Choroid plexus epithelial cell (primary cell): ENCODE measurements around the gene PRR7.

Experiments used
- DNase-seq: peaks from one replicate; pipeline ENCODE4 v3.0.0-alpha.2; 2010; ENCODE audit warnings: low read depth
- H3K4me3 ChIP-seq: 2 replicates; pipeline ENCODE4 v1.5.1; 2011; ENCODE audit warnings: low read depth, mild to moderate bottlenecking, control low read depth, low read length, moderate library complexity
- TF ChIP-seq, protein P1 (sequence below): conservative IDR thresholded peaks from 2 replicates; pipeline ENCODE4 v1.5.1; 2011; ENCODE audit warnings: low read depth, mild to moderate bottlenecking, control low read depth, inconsistent platforms, low read length, moderate library complexity

PRR7 gene

DNA sequence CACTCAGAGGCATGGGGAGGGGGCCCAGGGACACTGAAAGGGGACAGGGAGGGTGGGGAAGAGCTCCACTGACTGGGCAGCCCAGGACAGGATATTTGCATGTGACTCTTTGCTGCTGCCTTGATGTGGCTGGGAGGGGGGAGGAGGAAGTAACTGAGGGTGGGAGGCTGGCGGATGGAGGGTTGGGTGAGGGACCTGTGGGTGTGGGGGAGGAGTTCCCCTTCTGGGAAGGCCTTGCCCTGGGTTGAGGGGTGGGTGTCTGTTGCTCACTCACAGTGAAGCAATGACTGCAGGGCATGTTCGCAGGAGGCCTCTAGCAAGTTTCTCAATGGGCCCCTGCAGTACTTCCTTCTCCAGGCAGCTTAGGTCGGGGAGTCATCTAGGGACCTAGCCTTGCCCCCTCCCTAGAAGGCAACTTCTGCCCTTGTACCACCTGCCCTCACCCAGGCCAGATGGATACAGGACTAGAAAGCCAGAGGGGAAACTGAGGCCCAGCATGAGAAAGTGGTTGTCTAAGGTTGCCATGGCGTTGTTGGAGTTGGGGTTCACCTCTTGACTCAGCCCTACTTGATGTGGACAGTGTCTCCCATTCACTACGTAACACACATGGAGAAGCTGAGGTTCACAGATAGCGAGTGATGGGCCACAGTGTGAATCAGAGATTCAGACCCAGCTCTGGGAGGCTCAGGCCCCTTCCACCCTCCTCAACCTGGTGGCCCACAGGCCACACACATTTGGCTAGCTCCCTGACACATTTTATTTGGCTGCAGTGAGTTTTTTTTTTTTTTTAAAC, 17.2 kb upstream of the PRR7 start:
- no peak for DNase-seq
- no peak overlapping the region for H3K4me3 ChIP-seq
- TF ChIP-seq, protein P1, sequence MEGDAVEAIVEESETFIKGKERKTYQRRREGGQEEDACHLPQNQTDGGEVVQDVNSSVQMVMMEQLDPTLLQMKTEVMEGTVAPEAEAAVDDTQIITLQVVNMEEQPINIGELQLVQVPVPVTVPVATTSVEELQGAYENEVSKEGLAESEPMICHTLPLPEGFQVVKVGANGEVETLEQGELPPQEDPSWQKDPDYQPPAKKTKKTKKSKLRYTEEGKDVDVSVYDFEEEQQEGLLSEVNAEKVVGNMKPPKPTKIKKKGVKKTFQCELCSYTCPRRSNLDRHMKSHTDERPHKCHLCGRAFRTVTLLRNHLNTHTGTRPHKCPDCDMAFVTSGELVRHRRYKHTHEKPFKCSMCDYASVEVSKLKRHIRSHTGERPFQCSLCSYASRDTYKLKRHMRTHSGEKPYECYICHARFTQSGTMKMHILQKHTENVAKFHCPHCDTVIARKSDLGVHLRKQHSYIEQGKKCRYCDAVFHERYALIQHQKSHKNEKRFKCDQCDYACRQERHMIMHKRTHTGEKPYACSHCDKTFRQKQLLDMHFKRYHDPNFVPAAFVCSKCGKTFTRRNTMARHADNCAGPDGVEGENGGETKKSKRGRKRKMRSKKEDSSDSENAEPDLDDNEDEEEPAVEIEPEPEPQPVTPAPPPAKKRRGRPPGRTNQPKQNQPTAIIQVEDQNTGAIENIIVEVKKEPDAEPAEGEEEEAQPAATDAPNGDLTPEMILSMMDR = no peak

- TF ChIP-seq, protein P1 = no peak
- no peak overlapping the region for H3K4me3 ChIP-seq
- no peak for DNase-seq
Measured at GRCh38 chr5:177430140-177430951, 16.3 kb upstream of the PRR7 start.

DNA sequence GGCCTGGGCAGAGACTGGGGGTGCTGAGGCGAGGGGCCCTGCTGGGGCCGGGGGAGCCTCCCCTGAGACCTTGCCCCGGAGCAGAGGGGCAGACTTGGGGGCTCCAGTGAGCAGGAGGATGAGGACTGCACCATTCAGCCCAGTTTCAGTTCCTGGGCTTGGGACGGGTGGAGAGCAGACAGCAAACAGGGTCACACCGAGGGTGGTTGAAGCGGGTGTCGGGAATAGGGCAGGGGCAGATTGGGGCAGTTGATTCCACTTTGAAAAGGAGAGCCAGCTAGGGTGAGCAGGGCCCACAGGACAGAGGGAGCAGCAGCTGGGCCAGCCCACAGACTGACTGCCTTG, 15.7 kb upstream of the PRR7 start:
- no peak for DNase-seq
- TF ChIP-seq, protein P1 = no peak
- H3K4me3 ChIP-seq = no peak overlapping the region

- DNase-seq = no peak
- TF ChIP-seq, protein P1 = no peak
- no peak overlapping the region for H3K4me3 ChIP-seq
Measured at GRCh38 chr5:177431317-177432142, 15.1 kb upstream of the PRR7 start.

DNA sequence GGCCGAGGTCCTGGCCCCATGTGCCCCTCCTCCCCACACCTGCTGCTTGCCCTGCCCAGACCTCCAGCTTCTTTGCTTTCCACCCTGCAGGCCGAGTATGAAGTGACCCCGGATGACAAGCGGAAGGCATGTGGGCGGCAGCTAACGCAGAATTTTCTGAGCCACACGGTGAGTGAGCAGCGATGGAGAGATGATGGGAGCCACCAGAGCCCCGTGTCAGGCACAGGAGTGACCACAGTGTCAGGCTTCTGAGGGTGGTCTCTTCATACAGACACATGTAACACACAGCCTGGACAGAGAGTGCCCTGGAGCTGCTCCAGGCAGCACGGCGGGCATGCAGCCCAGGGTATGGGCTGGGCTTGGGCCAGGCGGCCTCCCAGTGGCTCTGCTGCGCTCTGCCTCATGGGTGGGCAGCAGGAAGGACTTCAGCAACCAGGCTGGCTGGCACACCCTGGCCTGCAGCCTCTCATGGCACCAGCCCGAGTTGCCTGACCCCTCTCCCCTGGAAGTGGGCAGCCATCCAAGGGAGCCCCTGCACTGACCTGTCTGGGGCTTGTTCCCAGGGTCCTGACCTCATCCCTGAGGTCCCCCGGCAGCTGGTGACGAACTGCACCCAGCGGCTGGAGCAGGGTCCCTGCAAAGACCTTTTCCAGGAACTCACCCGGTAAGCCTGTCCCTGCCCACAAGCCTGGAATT, 14.3 kb upstream of the PRR7 start:
- H3K4me3 ChIP-seq = no peak overlapping the region
- DNase-seq = no peak
- TF ChIP-seq, protein P1 = no peak

DNA sequence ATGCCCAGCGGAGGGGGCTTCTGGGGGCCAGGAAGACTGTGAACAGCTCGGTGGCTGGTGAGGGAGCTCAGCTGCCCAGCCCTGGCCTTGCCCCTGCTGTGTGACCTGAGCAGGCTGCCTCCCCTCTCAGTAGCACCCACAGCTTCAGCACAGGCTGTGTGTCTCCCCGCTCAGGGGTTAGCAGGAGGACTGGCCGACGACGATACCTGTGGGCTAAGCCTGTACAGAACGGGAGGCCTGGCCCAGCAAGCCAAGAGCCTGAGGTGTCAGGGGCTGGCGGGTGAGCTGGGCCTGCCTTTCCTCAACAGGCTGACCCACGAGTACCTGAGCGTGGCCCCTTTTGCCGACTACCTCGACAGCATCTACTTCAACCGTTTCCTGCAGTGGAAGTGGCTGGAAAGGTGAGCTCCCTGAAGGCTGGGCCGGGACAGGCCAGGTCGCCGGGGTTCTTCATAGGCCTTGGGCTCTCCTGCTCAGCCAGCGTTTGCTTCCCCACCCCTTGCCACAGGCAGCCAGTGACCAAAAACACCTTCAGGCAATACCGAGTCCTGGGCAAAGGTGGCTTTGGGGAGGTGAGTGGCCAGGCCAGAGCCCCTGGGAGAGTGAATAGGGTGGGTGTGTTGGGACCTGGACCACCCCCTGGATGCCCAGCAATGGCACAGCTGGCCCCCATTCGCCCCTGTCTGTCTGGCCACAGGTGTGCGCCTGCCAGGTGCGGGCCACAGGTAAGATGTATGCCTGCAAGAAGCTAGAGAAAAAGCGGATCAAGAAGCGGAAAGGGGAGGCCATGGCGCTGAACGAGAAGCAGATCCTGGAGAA, 13.6 kb upstream of the PRR7 start:
- H3K4me3 ChIP-seq = no peak overlapping the region
- DNase-seq = no peak
- TF ChIP-seq, protein P1 = no peak
